GM06990 (cell line): ENCODE data around the gene TMEM135.

Source experiments
- DNase-seq: peaks from one replicate; pipeline ENCODE4 v3.0.0-alpha.2; 2011; ENCODE audit not compliant: insufficient read length; ENCODE audit errors: extremely low read depth
- H3K27me3 ChIP-seq: replicated peaks from 2 replicates; pipeline ENCODE4 v1.6.0; 2011; ENCODE audit warnings: low read length; ENCODE audit not compliant: control insufficient read depth, insufficient read depth
- H3K36me3 ChIP-seq: 2 replicates; pipeline ENCODE4 v1.5.1; 2011; ENCODE audit warnings: low read length; ENCODE audit not compliant: control insufficient read depth, insufficient read depth
- H3K4me3 ChIP-seq: replicated peaks from 2 replicates; pipeline ENCODE4 v1.5.1; 2011; ENCODE audit warnings: low read depth, mild to moderate bottlenecking, control low read depth, low read length
- TF ChIP-seq, protein P1 (sequence below): IDR thresholded peaks from 2 replicates; pipeline ENCODE4 v1.5.1; 2011; ENCODE audit warnings: low read length, control low read depth, mild to moderate bottlenecking, inconsistent platforms; ENCODE audit not compliant: insufficient read depth, poor library complexity, severe bottlenecking

TMEM135 gene

GRCh38 chr11:87320123-87320522 lies 282.4 kb downstream of the TMEM135 start:
- TF ChIP-seq, protein P1, sequence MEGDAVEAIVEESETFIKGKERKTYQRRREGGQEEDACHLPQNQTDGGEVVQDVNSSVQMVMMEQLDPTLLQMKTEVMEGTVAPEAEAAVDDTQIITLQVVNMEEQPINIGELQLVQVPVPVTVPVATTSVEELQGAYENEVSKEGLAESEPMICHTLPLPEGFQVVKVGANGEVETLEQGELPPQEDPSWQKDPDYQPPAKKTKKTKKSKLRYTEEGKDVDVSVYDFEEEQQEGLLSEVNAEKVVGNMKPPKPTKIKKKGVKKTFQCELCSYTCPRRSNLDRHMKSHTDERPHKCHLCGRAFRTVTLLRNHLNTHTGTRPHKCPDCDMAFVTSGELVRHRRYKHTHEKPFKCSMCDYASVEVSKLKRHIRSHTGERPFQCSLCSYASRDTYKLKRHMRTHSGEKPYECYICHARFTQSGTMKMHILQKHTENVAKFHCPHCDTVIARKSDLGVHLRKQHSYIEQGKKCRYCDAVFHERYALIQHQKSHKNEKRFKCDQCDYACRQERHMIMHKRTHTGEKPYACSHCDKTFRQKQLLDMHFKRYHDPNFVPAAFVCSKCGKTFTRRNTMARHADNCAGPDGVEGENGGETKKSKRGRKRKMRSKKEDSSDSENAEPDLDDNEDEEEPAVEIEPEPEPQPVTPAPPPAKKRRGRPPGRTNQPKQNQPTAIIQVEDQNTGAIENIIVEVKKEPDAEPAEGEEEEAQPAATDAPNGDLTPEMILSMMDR: no peak
- no peak for DNase-seq
- Histone ChIP-seq H3K27me3 (no peaks in the 10 kb centered on the region), H3K4me3 (no peak overlapping the region), H3K36me3 (no peaks in the 10 kb centered on the region)

- Histone ChIP-seq H3K27me3 (no peaks in the 10 kb centered on the region), H3K4me3 (no peak overlapping the region), H3K36me3 (no peaks in the 10 kb centered on the region)
- DNase-seq: no peak
- TF ChIP-seq, protein P1: no peak
These were observed 284.8 kb downstream of the TMEM135 start for GRCh38 chr11:87322568-87322967.

GRCh38 chr11:87323899-87324298 lies 286.2 kb downstream of the TMEM135 start:
- DNase-seq: no peak
- no peaks in the 10 kb centered on the region for H3K36me3 ChIP-seq
- TF ChIP-seq, protein P1: no peak
- H3K27me3 ChIP-seq: no peaks in the 10 kb centered on the region
- H3K4me3 ChIP-seq: no peak overlapping the region

GRCh38 chr11:87324817-87325489 lies 287.2 kb downstream of the TMEM135 start:
- Histone ChIP-seq H3K4me3 (no peak overlapping the region), H3K36me3 (no peaks in the 10 kb centered on the region), H3K27me3 (no peaks in the 10 kb centered on the region)
- TF ChIP-seq, protein P1: no peak
- DNase-seq: no peak

DNA sequence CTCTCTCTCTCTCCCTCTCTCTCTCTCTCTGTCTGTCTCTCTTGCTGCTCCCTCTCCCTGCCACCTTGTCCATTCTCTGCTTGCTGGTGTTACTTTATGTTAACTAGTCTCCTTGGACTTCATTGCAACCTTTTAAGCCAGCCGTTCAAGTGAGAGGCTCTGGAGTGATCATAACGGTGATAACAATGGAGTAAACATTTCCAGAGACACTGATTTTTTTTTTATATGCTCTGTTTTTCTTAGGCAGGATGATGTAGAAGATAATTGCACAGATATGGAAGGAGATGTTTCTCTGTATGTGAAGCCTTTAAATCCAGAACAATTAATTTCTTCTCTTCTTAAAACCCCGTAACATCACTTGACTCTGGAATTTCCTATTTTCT lies 287.7 kb downstream of the TMEM135 start:
- H3K4me3 ChIP-seq: no peak overlapping the region
- H3K36me3 ChIP-seq: no peaks in the 10 kb centered on the region
- no peaks in the 10 kb centered on the region for H3K27me3 ChIP-seq
- DNase-seq: no peak
- TF ChIP-seq, protein P1: no peak

DNA sequence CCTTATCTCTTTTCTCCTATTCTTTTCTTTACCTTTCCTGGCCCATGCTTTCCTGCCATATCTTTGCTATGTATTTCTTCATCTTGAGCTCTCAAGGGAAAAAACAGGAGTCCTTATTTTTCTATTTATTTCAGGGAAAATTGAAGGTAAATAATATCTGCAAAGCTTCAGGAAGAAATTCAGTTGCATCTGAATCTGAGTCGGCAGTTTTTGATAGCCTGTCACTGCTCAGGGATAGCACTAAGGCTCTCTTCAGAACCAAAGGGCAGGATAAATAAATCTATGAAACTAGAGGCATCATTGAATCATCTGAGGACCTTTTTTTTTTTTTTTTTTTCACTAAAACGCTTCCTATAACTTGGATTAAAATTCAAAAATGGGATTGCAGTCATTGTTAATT lies 288.9 kb downstream of the TMEM135 start:
- H3K36me3 ChIP-seq: no peaks in the 10 kb centered on the region
- no peaks in the 10 kb centered on the region for H3K27me3 ChIP-seq
- H3K4me3 ChIP-seq: no peak overlapping the region
- no peak for DNase-seq
- TF ChIP-seq, protein P1: no peak
